Activated naive CD4-positive, alpha-beta T cell treated with Interleukin-2 at 50 U/mL for 16 hours (primary cell): ENCODE data around the gene CFAP97D1.

Experiments
- DNase-seq: peaks from one replicate; pipeline ENCODE4 v3.0.0-alpha.2; 2020

The CFAP97D1 gene

DNA sequence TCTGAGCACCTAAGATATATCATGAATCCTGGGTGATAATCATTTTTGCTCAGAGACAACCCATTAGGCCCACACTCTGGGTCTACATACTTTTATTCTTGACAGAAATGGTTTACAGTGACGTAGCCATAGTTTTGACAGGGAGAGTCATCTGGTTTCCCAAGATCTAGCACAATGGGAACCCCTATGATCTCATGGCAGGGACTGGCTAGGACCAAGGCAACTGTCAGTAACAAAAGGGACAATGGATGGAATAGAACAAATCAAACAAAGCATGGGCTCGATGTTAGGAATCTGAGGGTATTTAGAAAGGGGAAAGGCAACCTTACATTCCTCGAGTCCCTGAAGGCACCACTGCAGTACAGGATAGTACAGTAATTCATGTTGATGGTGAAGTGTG, 20.5 kb downstream of the CFAP97D1 start:
- DNase-seq: no peak

DNA sequence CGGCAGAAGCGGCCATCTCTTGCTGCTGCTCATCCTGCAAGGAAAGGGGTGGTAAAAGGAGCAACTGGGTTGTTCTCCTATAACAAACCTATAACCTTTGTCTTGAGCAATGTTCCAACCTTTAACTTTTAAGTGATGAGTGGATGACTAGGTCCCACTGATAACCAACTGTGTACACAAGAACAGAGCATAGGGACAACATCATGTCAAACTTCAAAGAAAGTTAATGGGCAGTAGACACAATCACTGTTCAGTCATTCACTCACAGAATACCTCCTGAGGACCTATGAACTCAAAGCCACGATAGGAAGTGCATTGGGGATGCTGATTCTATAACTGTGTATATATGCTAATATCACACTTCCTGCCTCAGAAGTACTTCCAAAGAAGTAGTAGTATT, 21.6 kb downstream of the CFAP97D1 start:
- DNase-seq: no peak

DNA sequence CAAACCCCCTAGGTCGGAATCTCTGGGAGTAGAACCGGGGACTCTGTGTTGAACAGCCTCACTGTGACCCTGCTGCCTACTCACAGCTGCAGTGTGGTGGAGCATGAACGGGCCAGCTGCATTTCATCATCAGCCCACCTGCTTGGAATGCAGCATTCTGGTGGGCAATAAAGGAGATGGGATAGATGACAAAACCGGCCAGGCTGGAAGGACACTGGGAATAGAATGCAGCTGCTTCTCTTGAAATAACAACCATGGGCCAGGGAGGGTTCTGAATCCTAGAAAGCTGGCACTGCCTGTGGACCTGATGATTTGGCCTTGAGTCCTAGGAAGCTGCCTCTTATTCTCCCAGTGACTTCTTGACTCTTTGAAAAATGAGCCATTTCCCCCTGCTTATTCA, 23.5 kb downstream of the CFAP97D1 start:
- no peak for DNase-seq

DNA sequence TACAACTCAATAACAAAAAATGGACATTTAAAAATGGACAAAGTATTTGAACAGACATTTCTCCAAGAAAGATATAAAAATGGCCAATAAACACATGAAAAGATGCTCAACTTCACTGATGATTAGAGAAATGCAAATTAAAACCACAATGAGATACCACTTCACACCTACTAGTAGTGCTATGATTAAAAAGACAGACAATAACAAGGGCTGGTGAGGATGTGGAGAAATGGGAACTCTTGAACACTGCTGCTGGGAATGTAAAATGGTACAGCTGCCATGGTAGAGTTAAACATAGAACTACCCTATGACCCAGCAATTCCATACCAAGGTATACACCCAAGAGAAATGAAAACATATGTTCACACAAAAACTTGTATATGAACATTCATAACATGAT, 24.9 kb downstream of the CFAP97D1 start:
- DNase-seq: no peak

DNA sequence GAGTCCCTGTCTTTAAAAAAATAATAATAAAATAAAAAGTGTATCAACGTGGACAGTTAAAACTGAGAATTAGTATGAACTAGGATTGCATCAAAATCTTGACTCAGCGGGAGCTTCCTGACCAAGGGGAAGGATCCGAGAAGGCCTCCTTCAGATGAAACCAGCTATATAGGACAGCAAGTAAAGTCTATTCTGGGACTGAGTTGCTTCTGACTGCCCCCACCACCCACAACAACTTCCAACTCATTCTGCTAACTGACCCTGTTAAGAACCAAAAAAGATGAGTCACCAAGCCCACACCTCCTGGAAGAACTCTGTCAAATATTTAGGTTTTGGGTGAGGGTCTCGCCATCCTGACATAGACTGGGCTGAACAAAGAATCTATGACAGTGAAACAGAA, 27.8 kb downstream of the CFAP97D1 start:
- DNase-seq: no peak

DNA sequence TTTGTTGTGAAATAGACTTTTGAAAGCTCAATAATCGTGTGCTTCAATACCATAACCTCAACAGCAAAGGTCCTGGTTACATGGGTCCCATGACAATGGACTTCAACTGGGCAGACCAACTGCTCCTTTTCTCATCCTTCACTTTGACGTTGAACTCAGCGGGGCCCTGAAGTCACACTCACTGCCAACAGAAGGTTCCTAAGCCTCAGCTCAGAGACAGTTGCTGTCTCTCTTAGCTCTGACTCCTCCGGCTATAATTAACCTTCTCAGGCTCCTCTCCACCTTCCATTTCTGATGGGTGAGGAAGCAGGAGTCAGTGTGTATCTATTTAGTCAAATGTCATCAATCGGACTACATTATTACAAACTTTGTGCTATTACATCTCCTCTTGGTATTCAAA, 28.9 kb downstream of the CFAP97D1 start:
- DNase-seq: no peak

DNA sequence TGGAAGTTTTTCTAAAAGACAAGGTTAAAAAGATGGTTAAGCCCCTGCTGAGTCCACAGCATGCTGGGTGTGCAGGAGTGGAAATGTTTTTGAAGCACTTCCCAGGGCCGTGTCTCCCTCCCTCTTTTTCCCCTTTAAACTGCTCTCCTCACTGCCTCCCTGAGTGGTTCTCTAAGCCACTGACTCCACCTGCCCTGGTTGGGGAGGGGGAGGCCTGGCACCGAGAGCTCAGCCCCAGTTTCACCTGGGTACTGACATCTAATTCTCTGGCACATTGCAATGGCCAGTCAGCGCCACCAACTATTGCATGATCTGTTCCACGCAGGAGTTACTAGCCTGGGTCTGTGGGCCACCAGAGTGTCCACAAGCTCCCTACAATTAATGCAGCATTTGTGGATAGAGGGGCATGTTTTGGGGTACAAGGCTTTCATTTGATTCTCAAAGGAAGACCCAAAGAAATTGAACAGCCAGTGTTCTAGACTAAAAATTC, 30.0 kb downstream of the CFAP97D1 start:
- DNase-seq: no peak

DNA sequence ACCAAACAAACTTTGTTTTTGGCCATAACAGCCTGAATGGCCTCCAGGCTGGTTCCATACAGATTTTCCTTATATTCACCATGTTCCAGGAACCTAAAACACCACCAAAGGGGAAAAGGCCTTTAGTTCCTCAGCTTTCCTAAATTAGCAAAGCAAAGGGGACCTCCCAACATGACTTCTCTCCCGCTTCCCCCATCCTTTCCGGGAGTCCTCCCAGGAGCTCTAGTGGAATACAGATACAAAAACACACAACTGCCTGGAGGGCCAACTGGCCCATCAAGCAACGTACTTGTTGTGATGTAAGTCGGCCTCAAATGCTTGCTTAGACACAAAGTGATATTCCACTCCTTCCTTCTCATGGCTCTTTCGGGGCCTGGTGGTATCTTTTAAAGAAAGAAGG, 30.6 kb downstream of the CFAP97D1 start:
- DNase-seq: no peak

DNA sequence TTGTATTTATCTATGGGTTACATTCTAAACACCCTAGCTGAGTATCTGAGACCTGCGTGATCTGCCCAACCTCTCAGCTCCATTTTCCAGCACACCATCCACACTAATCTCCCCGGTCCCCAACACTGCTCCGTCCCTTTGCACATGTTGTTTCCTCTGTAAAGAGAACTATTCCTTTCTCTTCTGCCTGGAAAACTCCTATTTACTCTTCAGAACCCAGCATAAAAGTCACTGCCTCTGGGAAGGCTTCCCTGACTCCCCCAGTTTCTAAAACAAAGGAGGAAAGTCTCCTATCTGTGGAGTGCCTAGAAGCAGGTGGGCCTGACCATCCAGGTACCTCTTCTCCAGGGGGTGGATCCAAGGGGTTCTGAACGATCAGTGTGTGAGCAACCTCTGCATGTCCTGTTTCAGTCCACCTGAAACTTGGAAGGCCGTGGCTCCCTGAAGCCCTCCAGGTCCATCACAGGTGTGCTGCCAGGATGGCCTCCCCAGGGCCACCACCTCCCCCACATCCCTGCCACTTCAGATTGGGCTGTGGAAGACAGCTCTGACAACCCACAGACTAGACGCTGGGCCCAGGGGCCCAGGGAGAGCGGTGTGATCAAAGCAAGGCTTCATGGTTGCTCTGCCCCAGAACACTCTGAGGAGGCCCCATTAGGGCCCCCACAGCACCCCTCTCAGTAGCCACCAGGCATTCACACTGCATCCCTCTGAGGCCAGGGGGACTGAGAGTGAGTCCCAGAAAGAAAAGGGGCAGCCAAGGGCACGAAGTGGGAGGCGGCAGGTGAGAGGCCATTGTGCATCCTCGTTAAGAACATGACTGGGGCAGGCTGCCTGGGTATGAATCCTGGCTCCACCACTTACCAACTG, 32.4 kb downstream of the CFAP97D1 start:
- DNase-seq: no peak

DNA sequence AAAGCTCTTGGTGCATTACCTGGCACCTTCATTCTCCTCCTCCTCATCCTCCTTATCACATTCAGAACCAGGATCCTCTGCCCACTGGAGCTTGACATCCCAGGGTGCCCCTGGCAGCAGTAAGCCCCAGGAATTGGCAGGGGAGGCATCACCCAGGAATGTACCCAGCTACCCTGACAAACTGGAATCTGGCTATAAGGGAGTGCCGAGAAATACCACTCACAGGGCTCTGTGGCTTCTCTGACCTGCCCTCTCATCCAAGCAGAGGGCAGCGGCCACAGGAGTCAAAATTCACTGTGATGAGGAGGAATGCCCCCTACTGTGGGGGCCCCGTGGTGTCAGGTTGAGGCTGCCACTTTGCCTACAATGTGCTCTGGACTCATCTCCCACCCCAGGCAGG, 33.2 kb downstream of the CFAP97D1 start:
- DNase-seq: no peak

DNA sequence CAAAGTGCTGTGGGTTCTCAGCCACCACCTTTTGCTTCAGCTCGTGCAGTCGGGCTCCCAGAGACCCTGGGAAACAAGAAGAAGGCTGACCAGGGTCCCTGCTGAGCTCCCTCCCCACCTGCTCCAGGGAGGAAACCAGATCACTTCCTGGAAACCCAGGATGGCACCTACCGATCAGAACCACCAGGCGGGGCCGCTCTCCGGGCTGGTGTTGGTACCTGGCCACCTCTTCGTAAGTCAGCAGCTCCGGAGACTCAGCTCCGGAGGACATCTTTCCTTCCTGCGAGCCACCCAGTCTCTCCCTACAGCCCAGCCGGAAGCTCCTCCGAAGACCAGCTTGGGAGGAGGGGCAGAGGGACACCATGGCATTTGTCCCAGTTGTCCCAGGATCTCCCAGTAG, 33.8 kb downstream of the CFAP97D1 start:
- DNase-seq: no peak

DNA sequence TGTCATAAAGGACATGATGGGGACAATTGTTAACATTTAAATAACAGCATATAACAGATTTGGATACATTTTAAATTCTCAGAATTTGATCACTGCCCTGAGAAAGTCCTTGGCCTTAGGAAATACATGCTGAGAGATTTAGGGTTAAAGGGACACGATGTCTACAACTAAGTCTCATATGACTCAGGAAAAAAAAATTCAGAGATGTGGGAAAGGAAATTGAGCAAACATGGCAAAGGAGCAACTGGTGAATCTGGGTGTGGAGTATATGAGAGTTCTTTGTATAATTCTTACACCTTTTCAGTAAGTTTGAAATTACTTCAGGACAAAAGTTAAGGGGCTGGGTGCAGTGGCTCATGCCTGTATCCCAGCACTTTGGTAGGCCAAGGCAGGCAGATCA, 34.5 kb downstream of the CFAP97D1 start:
- DNase-seq: no peak

DNA sequence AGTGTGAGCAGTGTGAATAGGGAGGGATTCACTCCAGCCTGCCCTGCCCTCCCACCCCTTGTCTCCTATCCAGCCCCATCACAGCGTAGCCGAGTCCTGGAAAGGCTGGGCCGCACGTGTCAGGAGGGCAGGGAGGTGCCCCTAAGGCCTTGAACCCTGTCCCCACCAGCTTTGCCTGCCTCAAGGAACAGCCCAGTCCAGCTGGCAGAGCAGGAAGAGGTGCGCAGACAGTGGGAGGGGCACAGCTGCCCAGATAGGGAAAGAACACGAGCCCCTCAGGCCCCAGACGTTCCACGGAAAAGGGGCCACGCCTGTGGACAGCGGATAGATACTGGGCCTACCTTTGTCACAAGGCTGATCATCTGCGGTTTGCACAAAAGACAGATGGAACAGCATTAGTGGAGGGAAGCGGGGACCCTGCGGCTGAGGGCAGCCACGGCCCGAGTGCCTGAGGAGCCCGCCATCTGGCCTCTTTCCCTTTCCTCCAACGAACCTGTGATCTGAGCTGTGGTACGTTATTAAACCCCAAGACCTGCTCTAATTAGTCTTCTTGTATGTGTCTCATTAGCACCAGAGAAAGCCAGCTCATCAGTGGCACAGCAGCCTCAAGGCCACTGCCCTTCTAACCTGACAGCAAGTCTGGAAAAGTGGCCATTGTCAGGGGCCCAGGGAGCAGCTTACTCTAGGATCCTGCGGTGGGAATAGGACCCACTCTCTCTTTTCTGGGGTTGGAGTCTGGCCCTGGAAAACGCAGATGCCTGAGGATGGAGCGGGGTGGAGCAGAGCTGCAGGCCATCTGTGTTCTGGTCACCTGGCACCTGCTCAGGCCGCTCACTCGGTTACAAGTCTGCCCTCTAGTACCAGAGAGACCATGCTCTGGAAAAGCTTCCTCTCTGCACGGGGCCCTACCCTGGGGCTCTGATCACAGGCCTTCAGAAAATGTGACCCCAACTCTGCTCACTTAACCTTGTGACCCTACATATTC, 36.4 kb downstream of the CFAP97D1 start:
- no peak for DNase-seq

DNA sequence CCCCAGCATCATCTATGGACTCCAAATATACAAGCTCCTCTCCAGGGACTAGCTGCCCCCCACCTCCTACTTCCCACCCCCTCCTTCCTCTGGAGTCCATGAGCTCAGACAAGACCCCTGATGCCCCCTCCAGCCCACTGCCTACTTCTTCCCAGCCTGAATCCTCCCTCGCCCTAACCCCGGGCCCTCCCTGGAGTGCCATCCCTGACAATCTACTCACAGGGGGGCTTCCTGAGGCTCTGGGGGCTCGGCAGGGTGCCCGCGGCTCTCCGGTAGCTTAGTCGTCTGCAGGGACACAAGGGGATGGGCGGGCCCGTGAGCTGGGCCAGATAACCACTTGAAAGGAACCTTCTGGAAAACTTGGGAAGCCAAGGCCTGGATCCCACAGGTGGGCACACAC, 37.6 kb downstream of the CFAP97D1 start:
- no peak for DNase-seq

DNA sequence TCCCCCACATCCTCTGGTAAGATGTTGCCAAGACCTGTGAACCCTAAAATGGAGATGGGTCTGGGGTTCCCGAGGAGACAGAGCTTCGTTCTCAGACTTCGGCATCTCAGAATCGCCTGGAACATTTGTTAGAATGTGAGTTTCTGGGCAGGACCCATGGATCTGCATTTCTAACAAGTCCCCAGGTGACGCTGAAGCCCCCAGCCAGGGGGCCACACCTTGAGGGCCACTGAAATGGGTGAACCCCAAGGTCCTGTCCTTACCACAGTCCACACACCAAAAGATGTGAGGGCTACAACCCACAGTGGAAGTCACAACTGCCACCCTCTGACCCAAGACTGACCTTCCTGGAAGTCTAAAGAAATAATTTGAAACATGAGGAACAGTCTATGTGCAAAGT, 38.7 kb downstream of the CFAP97D1 start:
- no peak for DNase-seq

DNA sequence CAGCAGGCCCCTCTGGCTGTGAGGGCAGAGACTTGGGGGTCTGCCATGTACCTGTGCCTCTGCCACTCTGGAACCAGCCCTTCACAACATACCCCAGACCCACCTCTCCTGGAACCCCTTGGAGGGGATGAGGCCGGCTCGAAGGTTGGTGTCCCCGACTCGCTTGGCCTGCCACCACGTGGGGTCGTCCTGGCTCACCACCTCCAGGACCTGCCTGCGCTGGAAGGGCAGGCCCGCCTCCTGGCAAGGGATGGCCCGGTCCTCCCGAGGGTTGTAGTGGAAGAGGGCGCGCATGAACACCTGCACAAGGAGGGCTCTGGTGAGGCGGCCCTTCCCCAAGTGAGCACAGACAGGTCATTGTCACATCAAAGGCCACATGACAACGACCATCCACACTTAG, 40.5 kb downstream of the CFAP97D1 start:
- no peak for DNase-seq

DNA sequence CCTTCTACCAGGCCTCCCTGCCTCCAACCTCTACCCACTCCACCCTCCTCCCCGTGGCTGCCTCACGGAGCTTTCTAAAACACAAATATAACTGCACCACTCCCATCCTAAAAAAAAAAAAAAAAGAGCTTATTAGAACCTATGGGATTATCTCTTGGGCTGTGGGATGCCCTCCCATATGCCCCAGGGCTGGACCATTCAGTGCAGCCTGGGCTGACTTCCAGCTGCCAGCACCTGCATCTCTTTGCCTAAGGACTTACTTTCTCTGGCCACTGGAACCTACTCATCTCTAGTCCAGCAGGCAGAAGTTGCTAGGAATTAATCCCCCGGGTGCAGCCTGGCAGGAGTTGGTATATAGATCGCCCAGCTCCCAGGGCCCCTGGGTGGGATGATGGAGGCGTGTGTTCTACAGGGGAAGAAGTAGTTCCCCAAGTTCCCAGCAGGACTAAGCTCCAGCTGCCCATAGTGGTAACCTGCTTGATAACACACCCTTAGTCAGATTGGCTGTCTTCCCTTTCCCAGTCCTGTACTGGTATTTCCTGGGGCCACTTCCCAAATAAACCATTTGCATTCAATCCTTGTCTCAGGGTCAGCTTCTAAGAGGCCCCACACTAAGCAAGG, 42.4 kb downstream of the CFAP97D1 start:
- no peak for DNase-seq

DNA sequence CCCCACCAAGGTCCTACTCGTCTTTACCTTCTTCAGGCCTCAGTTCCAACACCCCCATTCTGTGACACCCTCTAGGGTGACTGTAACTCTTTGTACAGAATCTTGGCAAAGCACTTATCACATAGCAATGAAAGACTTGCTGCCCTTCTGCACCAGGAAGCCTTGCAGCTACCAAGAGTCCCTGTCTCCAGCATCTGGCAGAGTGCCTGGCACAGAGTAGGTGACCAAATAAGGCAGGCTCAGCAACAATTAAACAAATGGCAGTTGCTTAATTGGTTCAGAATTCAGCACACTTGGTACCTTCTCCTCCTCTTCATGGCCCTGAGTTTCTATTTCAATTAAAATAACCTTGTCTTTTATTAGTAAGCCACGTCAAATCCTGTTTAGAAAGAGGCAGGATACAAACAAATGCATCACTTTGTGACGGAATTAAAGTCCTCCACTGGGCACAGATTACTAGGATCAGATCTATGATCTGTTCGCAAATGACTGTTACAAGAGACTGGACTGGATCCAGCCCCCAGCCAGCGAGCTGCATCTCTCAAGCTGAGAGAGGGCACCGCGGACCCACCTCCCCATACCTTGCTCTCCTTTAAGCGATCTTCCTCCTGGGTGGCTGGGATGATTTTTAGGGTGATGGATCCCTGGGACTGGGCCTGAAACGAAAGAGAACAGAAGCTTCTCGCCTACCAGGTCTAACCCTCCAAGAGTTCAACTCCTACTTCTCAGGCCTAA, 43.3 kb downstream of the CFAP97D1 start:
- no peak for DNase-seq

DNA sequence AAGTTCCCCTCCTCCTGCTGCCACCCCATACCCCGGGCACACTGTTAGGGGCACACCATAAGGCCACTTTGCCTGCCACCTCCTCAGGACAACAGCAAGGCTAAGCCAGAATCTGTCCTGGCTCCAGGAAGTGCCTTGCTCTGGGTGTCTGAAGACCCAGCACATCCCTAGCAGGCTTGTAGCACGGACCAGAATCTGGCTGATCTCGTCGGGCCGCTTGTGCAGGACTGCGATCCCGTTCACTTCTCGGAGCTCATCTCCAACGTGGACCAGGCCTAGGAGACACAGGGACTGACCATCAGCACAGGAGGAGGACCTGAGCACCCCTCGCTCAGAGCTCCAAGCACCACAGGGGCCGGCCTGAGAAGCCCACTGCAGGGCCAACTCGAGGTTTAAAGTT, 45.3 kb downstream of the CFAP97D1 start:
- no peak for DNase-seq

DNA sequence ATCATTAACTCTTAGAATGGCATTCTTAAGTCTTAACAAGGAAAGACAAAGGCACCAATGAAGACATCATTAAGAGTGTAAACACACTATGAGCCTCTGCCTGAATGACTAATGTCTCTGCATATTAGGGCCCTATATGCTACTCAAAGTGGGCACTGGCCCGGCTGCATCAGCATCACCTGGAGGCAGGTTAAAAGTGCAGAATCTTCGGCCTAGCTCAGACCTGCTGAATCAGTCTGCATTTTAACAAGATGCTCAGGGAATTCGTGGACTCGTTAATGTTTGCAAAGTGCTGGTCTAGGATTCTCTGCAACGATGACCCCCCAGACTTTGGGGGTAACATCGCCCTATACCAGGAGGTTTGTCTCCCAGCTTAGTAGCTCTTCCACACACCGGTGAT, 46.0 kb downstream of the CFAP97D1 start:
- no peak for DNase-seq

DNA sequence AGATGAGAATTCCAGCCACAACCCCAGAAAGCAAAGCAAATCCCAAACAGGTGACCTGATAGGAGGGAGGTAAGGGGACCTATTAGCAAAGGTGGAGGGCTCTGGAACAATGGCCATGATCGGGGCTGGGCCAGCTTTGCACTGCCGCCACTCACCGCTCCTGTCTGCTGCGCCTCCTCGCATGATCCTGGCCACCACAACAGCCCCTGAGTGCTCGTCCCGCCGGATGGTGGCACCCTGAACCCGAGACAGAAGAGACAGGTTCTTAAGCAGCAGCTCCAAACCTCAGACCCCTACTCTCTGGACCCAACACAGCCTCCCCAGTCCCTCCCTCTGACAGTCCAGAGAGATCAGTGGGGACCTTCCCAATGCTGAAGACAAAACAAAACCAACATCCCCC, 47.4 kb downstream of the CFAP97D1 start:
- no peak for DNase-seq

DNA sequence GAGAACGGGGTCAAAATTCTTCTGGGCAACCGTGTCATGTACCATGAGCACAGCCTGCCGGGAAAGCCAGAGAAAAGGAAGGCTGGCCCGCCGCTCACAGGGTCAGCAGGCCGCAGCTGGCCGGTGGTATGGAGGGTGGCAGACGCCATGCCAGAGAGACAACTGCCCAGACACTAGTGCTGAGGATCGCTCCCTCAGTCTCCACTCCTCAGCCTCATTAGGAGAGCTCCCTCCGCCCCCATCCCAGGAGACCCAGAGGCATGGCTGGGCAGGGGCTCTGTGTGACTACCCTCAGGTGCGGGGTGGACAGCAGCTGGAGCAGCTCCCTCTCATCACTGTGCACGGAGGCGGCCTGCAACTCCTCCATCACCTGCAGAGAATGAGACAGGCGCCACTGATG, 49.5 kb downstream of the CFAP97D1 start:
- DNase-seq: no peak
